Measurements from ENCODE around the gene HOXA9. TPM values are rescaled to one million over a fixed set of nuclear protein-coding genes. Genes with fewer than 3 reads are reported as not detected.

Gene HOXA9
- polyA plus RNA-seq, 1 donor (not counting 4 experiments of a cell fraction or from before 2014, with no cell fraction given) = 28.1 TPM

- peak overlapping the region; percentile 87 for H2AFZ ChIP-seq (ENCODE audit: control insufficient read depth, low read length)
- no peaks in the 10 kb centered on the region for H3K9me3 ChIP-seq (ENCODE audit: control insufficient read depth, low read depth, low read length)
- peak overlapping the region; percentile 87 for H3K27ac ChIP-seq (ENCODE audit: control insufficient read depth, insufficient read depth, low read length)
- no peaks in the 10 kb centered on the region for H3K36me3 ChIP-seq (ENCODE audit: control insufficient read depth in 2 of 2, extremely low read depth in 1 of 2, insufficient read depth in 2 of 2, low read length in 2 of 2)
- TF ChIP-seq EZH2 (IDR thresholded peaks at IDR 0.05; ENCODE audit: low read length) = no peak
- TF ChIP-seq, protein P1, sequence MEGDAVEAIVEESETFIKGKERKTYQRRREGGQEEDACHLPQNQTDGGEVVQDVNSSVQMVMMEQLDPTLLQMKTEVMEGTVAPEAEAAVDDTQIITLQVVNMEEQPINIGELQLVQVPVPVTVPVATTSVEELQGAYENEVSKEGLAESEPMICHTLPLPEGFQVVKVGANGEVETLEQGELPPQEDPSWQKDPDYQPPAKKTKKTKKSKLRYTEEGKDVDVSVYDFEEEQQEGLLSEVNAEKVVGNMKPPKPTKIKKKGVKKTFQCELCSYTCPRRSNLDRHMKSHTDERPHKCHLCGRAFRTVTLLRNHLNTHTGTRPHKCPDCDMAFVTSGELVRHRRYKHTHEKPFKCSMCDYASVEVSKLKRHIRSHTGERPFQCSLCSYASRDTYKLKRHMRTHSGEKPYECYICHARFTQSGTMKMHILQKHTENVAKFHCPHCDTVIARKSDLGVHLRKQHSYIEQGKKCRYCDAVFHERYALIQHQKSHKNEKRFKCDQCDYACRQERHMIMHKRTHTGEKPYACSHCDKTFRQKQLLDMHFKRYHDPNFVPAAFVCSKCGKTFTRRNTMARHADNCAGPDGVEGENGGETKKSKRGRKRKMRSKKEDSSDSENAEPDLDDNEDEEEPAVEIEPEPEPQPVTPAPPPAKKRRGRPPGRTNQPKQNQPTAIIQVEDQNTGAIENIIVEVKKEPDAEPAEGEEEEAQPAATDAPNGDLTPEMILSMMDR (optimal IDR thresholded peaks at IDR 0.05 in 1 of 3, IDR thresholded peaks at IDR 0.05 in 1 of 3, conservative IDR thresholded peaks at IDR 0.05 in 1 of 3; ENCODE audit: extremely low read depth in 1 of 3, insufficient read depth in 2 of 3, low read length in 3 of 3) = no peak
- no peaks in the 10 kb centered on the region for H3K9me1 ChIP-seq (ENCODE audit: control insufficient read depth, extremely low read depth, insufficient read depth, low read length)
- peak overlapping the region; percentile 98 for H3K4me2 ChIP-seq (ENCODE audit: control insufficient read depth, extremely low read depth, insufficient read depth, low read depth, low read length)
- peaks cover 69% of the 10 kb centered on the region for H3K4me1 ChIP-seq (ENCODE audit: control insufficient read depth, extremely low read depth, insufficient read depth, low read length)
- no peaks in the 10 kb centered on the region for H4K20me1 ChIP-seq (ENCODE audit: control insufficient read depth, extremely low read depth, insufficient read depth, low read length)
- H3K4me3 ChIP-seq (ENCODE audit: control insufficient read depth in 2 of 3, extremely low read depth in 1 of 3, insufficient read depth in 2 of 3, low read depth in 1 of 3, low read length in 3 of 3) = peak overlapping the region; percentile 55 to 94 (median 80)
- H3K79me2 ChIP-seq (ENCODE audit: control insufficient read depth, insufficient read depth, low read length) = peaks cover 45% of the 10 kb centered on the region
- DNase-seq (ENCODE audit: low read depth, low spot score) = no peak
- FAIRE-seq = no peak
- H3K27me3 ChIP-seq (ENCODE audit: control insufficient read depth, extremely low read depth, insufficient read depth, low read length) = no peaks in the 10 kb centered on the region
- peak overlapping the region; percentile 90 for H3K9ac ChIP-seq (ENCODE audit: control insufficient read depth, extremely low read depth, insufficient read depth, low read length)
- dilution Hi-C loops (cut with MboI; ENCODE audit: extremely low pct_ligation_motif_present, low sequenced_read_pairs) = no loop called here
Observed at GRCh38 chr7:27157702-27158431, 7.5 kb downstream of the HOXA9 start.

DNA sequence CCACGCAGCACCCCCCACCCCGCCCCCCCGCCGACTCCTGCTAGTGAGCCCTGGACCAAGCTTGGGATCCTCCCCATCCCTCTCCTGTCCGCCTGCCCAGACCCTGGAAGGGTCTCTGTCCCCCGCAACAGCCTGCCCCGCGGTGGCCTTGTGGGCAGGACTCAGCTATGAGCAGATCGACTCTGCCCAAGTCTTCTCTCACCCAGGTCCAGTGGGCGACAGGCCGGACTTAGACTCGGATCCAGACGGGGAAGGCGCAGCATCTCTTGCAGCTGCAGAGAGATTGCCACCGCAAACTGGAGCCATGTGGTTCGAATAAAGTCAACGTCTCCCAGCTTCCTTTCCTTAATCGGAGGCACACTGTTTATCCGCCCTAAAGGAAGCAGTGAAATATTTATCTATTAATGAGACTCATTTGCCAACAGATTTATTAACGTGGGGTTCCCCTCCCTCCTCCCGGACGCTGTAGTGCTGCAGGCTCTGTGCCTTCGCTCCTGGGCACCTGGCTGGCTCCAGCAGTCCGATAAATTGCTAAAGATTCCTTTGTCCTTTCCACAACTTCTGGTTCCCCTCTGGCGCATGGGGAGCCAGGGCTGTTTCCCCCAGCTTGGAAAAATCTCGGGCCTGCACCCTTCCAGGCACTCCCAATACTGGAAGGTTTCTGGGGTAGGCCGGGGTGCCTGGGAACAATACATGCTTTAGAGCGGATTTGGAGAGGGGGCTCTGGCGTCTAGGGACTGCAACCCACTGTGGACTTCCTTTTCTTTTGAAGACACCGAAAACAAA lies 8.2 kb downstream of the HOXA9 start:
- Histone ChIP-seq H3K9me1 (ENCODE audit: control insufficient read depth, extremely low read depth, insufficient read depth, low read length) (no peaks in the 10 kb centered on the region), H3K4me3 (ENCODE audit: control insufficient read depth in 2 of 3, extremely low read depth in 1 of 3, insufficient read depth in 2 of 3, low read depth in 1 of 3, low read length in 3 of 3) (peak overlapping the region; percentile 55 to 94 (median 80)), H3K9me3 (ENCODE audit: control insufficient read depth, low read depth, low read length) (no peaks in the 10 kb centered on the region), H3K9ac (ENCODE audit: control insufficient read depth, extremely low read depth, insufficient read depth, low read length) (peak overlapping the region; percentile 90), H3K27ac (ENCODE audit: control insufficient read depth, insufficient read depth, low read length) (peak overlapping the region; percentile 87), H3K79me2 (ENCODE audit: control insufficient read depth, insufficient read depth, low read length) (peaks cover 39% of the 10 kb centered on the region), H3K36me3 (ENCODE audit: control insufficient read depth in 2 of 2, extremely low read depth in 1 of 2, insufficient read depth in 2 of 2, low read length in 2 of 2) (no peaks in the 10 kb centered on the region), H2AFZ (ENCODE audit: control insufficient read depth, low read length) (peak overlapping the region; percentile 87), H4K20me1 (ENCODE audit: control insufficient read depth, extremely low read depth, insufficient read depth, low read length) (no peaks in the 10 kb centered on the region), H3K4me1 (ENCODE audit: control insufficient read depth, extremely low read depth, insufficient read depth, low read length) (peaks cover 76% of the 10 kb centered on the region), H3K4me2 (ENCODE audit: control insufficient read depth, extremely low read depth, insufficient read depth, low read depth, low read length) (peak overlapping the region; percentile 98), H3K27me3 (ENCODE audit: control insufficient read depth, extremely low read depth, insufficient read depth, low read length) (no peaks in the 10 kb centered on the region)
- no peak for TF ChIP-seq EZH2 (IDR thresholded peaks at IDR 0.05; ENCODE audit: low read length)
- TF ChIP-seq, protein P1 (optimal IDR thresholded peaks at IDR 0.05 in 1 of 3, IDR thresholded peaks at IDR 0.05 in 1 of 3, conservative IDR thresholded peaks at IDR 0.05 in 1 of 3; ENCODE audit: extremely low read depth in 1 of 3, insufficient read depth in 2 of 3, low read length in 3 of 3) = no peak
- DNase-seq (ENCODE audit: low read depth, low spot score) (no peak), FAIRE-seq (no peak)
- dilution Hi-C loops (cut with MboI; ENCODE audit: extremely low pct_ligation_motif_present, low sequenced_read_pairs) = no loop called here

Data from keratinocyte (primary cell).